ENCODE results near the gene MSI2.

MSI2 gene

DNA sequence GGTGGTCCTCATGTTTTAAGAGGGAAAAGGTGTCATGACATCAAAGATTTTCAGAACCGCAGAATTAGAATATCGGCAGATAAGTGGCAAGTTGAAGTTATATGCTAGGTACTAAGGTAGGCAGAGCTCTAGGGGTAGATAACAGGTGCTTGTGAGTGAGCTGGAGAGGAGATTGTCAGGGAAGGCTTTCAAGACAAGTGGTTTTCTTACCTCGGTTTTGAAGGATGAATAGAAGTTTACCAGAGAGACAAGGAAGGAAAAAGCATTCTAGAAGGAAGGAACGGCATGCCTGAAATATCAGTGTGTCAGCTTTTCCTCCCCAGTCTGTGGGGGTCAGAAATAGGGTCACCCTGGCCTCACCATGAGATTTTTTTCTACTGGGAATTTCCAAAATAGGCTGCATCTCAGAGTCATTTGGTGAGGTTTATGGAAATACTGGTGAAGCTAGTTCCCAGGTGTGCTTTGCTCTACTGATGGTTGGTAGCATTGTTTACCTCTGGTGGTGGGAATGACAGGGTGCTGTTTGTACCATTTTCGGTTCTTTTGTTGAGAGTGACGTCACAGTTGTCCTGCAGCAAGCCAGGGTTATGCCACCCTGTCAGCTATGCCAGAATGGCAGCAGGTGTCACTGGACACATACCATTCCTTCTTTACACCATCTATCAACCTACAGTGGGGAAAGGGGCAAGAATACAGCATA is 112.5 kb downstream of the MSI2 start:
- TF ChIP-seq FOXM1 (IDR thresholded peaks at IDR 0.05; ENCODE audit: borderline replicate concordance, low read depth) (no peak), CREB1 (IDR thresholded peaks at IDR 0.05; ENCODE audit: low read depth) (no peak), REST (IDR thresholded peaks at IDR 0.05; ENCODE audit: low read depth) (no peak), YY1 (IDR thresholded peaks at IDR 0.05; ENCODE audit: low read depth) (no peak), ZBTB7A (IDR thresholded peaks at IDR 0.05; ENCODE audit: low read depth) (no peak), CEBPB (IDR thresholded peaks at IDR 0.05) (no peak), RAD21 (IDR thresholded peaks at IDR 0.05; ENCODE audit: low read depth) (no peak), EGR1 (IDR thresholded peaks at IDR 0.05) (no peak)
- TF ChIP-seq, protein P1, sequence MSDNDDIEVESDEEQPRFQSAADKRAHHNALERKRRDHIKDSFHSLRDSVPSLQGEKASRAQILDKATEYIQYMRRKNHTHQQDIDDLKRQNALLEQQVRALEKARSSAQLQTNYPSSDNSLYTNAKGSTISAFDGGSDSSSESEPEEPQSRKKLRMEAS (IDR thresholded peaks at IDR 0.05): no peak

DNA sequence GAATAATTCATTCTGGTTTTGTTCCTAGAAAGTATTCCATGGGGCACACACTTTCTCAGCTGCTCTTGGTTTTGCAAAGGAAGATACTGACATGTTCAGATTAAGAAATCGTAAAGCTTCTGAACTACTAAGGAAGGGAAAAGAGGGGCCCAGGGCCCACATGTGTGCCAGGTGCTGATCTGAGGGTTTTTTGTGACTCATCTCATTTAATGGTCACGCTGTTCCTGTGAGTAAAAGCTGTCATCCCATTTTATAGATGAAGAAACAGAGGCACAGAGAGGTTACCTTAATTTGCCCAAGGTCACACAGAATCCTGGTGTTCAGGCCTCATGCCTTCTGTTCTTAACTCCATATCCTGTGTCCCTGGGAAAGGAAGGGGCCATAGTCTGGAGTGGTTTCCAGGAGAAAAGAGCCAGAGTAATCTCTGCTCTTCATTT is 113.2 kb downstream of the MSI2 start:
- TF ChIP-seq FOXM1 (IDR thresholded peaks at IDR 0.05; ENCODE audit: borderline replicate concordance, low read depth) (no peak), TAF1 (IDR thresholded peaks at IDR 0.05; ENCODE audit: low read depth) (no peak), YY1 (IDR thresholded peaks at IDR 0.05; ENCODE audit: low read depth) (no peak), EP300 (IDR thresholded peaks at IDR 0.05; ENCODE audit: borderline replicate concordance) (no peak), RAD21 (IDR thresholded peaks at IDR 0.05; ENCODE audit: low read depth) (no peak), TEAD4 (IDR thresholded peaks at IDR 0.05) (no peak), EGR1 (IDR thresholded peaks at IDR 0.05) (no peak), CREB1 (IDR thresholded peaks at IDR 0.05; ENCODE audit: low read depth) (no peak), NFIC (IDR thresholded peaks at IDR 0.05) (no peak), CEBPB (IDR thresholded peaks at IDR 0.05) (no peak), TCF12 (IDR thresholded peaks at IDR 0.05; ENCODE audit: low read depth) (no peak), REST (IDR thresholded peaks at IDR 0.05; ENCODE audit: low read depth) (no peak), ZBTB7A (IDR thresholded peaks at IDR 0.05; ENCODE audit: low read depth) (no peak)
- TF ChIP-seq, protein P2, sequence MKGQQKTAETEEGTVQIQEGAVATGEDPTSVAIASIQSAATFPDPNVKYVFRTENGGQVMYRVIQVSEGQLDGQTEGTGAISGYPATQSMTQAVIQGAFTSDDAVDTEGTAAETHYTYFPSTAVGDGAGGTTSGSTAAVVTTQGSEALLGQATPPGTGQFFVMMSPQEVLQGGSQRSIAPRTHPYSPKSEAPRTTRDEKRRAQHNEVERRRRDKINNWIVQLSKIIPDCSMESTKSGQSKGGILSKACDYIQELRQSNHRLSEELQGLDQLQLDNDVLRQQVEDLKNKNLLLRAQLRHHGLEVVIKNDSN (IDR thresholded peaks at IDR 0.05): no peak
- TF ChIP-seq, protein P1 (IDR thresholded peaks at IDR 0.05): no peak

- TF ChIP-seq ZBTB7A (IDR thresholded peaks at IDR 0.05; ENCODE audit: low read depth) (no peak), TEAD4 (IDR thresholded peaks at IDR 0.05) (no peak), CEBPB (IDR thresholded peaks at IDR 0.05) (no peak), FOXM1 (IDR thresholded peaks at IDR 0.05; ENCODE audit: borderline replicate concordance, low read depth) (no peak), CREB1 (IDR thresholded peaks at IDR 0.05; ENCODE audit: low read depth) (no peak), TCF12 (IDR thresholded peaks at IDR 0.05; ENCODE audit: low read depth) (no peak), NFIC (IDR thresholded peaks at IDR 0.05) (no peak), RAD21 (IDR thresholded peaks at IDR 0.05; ENCODE audit: low read depth) (no peak), YY1 (IDR thresholded peaks at IDR 0.05; ENCODE audit: low read depth) (no peak), TAF1 (IDR thresholded peaks at IDR 0.05; ENCODE audit: low read depth) (no peak), REST (IDR thresholded peaks at IDR 0.05; ENCODE audit: low read depth) (no peak), EGR1 (IDR thresholded peaks at IDR 0.05) (no peak)
- TF ChIP-seq, protein P1 (IDR thresholded peaks at IDR 0.05): no peak
- TF ChIP-seq, protein P2 (IDR thresholded peaks at IDR 0.05): no peak
These were observed 113.8 kb downstream of the MSI2 start for GRCh38 chr17:57370037-57370581.

GRCh38 chr17:57370619-57371018 is 114.3 kb downstream of the MSI2 start:
- no peak for TF ChIP-seq ZBTB7A (IDR thresholded peaks at IDR 0.05; ENCODE audit: low read depth)
- no peak for TF ChIP-seq EGR1 (IDR thresholded peaks at IDR 0.05)
- no peak for TF ChIP-seq CEBPB (IDR thresholded peaks at IDR 0.05)
- TF ChIP-seq FOXM1 (IDR thresholded peaks at IDR 0.05; ENCODE audit: borderline replicate concordance, low read depth): no peak
- TF ChIP-seq, protein P2 (IDR thresholded peaks at IDR 0.05): no peak
- no peak for TF ChIP-seq YY1 (IDR thresholded peaks at IDR 0.05; ENCODE audit: low read depth)
- no peak for TF ChIP-seq TCF12 (IDR thresholded peaks at IDR 0.05; ENCODE audit: low read depth)
- TF ChIP-seq RAD21 (IDR thresholded peaks at IDR 0.05; ENCODE audit: low read depth): no peak
- TF ChIP-seq TAF1 (IDR thresholded peaks at IDR 0.05; ENCODE audit: low read depth): no peak
- no peak for TF ChIP-seq REST (IDR thresholded peaks at IDR 0.05; ENCODE audit: low read depth)
- no peak for TF ChIP-seq CREB1 (IDR thresholded peaks at IDR 0.05; ENCODE audit: low read depth)
- TF ChIP-seq, protein P1 (IDR thresholded peaks at IDR 0.05): no peak
- no peak for TF ChIP-seq TEAD4 (IDR thresholded peaks at IDR 0.05)
- TF ChIP-seq NFIC (IDR thresholded peaks at IDR 0.05): no peak

All from Ishikawa (cell line).